Hepatocyte (in vitro differentiated cells): ENCODE data around the gene SART1. TPM values are rescaled to one million over a fixed set of nuclear protein-coding genes. Genes with fewer than 3 reads are reported as not detected.

Experiments
- DNase-seq: peaks from one replicate; pipeline ENCODE4 v3.0.0-alpha.2; 2016; ENCODE audit warnings: low spot score
- H2AFZ ChIP-seq: fragments of 200-600 bp; sonication (generic); 2 replicates; pipeline ENCODE4 v1.6.0; 2016; ENCODE audit warnings: antibody characterized with exemption, mild to moderate bottlenecking
- H3K27ac ChIP-seq: fragments of 200-600 bp; sonication (generic); 2 replicates; pipeline ENCODE4 v1.5.1; 2016; ENCODE audit warnings: mild to moderate bottlenecking
- H3K27me3 ChIP-seq: fragments of 200-600 bp; sonication (generic); 2 replicates; pipeline ENCODE4 v1.6.1; 2016
- H3K36me3 ChIP-seq: fragments of 200-600 bp; sonication (generic); replicated peaks from 2 replicates; pipeline ENCODE4 v1.5.1; 2016; ENCODE audit warnings: low read depth; ENCODE audit not compliant: insufficient read depth
- H3K4me1 ChIP-seq: fragments of 200-600 bp; sonication (generic); 2 replicates; pipeline ENCODE4 v1.5.1; 2016; ENCODE audit warnings: mild to moderate bottlenecking, moderate library complexity; ENCODE audit not compliant: insufficient read depth
- H3K4me2 ChIP-seq: fragments of 200-600 bp; sonication (generic); 2 replicates; pipeline ENCODE4 v1.6.0; 2016
- H3K4me3 ChIP-seq: fragments of 200-600 bp; sonication (generic); 2 replicates; pipeline ENCODE4 v1.5.1; 2016; ENCODE audit warnings: mild to moderate bottlenecking
- H3K79me2 ChIP-seq: fragments of 200-600 bp; sonication (generic); 2 replicates; pipeline ENCODE4 v1.6.0; 2017; ENCODE audit warnings: mild to moderate bottlenecking
- H3K9me2 ChIP-seq: fragments of 200-600 bp; sonication (generic); replicated peaks from 2 replicates; pipeline ENCODE4 v1.6.0; 2017; ENCODE audit warnings: mild to moderate bottlenecking; ENCODE audit not compliant: insufficient read depth
- H3K9me3 ChIP-seq: fragments of 200-600 bp; sonication (generic); 2 replicates; pipeline ENCODE4 v1.5.1; 2016; ENCODE audit warnings: low read depth, mild to moderate bottlenecking
- H4K20me1 ChIP-seq: fragments of 200-600 bp; sonication (generic); 2 replicates; pipeline ENCODE4 v1.6.0; 2016; ENCODE audit warnings: mild to moderate bottlenecking; ENCODE audit not compliant: insufficient read depth, poor library complexity, severe bottlenecking
- EZH2 ChIP-seq: fragments of 200-600 bp; sonication (generic); IDR thresholded peaks from 2 replicates; pipeline ENCODE4 v1.6.1; 2016; ENCODE audit warnings: antibody characterized with exemption, mild to moderate bottlenecking, borderline replicate concordance
- EZH2phosphoT487 ChIP-seq: fragments of 200-600 bp; sonication (generic); IDR thresholded peaks from one replicate; pipeline ENCODE4 v1.6.1; 2018; ENCODE audit warnings: antibody characterized with exemption, mild to moderate bottlenecking, low read depth, moderate library complexity; ENCODE audit not compliant: unreplicated experiment, severe bottlenecking
- WGBS: methylation state at CpG from one replicate; pipeline ENCODE4 v1.1.6; 2016; ENCODE audit warnings: low lambda C conversion rate; ENCODE audit errors: missing lambda C conversion rate; 5-methylcytosine and 5-hydroxymethylcytosine counted together
- polyA plus RNA-seq: library from polyadenylated mRNA; unstranded; fragments of >200 nt; fragmentation: Nextera tagmentation; extraction: Ambion mirVana; gene quantifications from 2 replicates; pipeline ENCODE4 v1.2.1, GENCODE V29; 2016
- total RNA-seq: library from RNA; depleted of rRNA; stranded (reverse); fragments of >200 nt; gene quantifications from 2 replicates; pipeline ENCODE4 v1.2.3, GENCODE V29; 2014
- TF ChIP-seq, protein P1 (sequence below): fragments of 200-600 bp; sonication (generic); IDR thresholded peaks from 2 replicates; pipeline ENCODE4 v1.5.1; 2016; ENCODE audit warnings: antibody characterized with exemption, mild to moderate bottlenecking; ENCODE audit not compliant: poor library complexity

Gene SART1
- total and polyA plus RNA-seq, 2 experiments from 2014 or later: 32.5 to 34.1 TPM

GRCh38 chr11:65981972-65982823 lies 20.7 kb downstream of the SART1 start:
- no peak overlapping the region for H3K4me3 ChIP-seq
- 85% methylated on average over 15 of the region's 16 CpGs for WGBS
- H3K79me2 ChIP-seq: no peaks in the 10 kb centered on the region
- H3K27ac ChIP-seq: no peak overlapping the region
- no peak overlapping the region for H2AFZ ChIP-seq
- no peak for TF ChIP-seq EZH2
- no peak for TF ChIP-seq EZH2phosphoT487
- TF ChIP-seq, protein P1, sequence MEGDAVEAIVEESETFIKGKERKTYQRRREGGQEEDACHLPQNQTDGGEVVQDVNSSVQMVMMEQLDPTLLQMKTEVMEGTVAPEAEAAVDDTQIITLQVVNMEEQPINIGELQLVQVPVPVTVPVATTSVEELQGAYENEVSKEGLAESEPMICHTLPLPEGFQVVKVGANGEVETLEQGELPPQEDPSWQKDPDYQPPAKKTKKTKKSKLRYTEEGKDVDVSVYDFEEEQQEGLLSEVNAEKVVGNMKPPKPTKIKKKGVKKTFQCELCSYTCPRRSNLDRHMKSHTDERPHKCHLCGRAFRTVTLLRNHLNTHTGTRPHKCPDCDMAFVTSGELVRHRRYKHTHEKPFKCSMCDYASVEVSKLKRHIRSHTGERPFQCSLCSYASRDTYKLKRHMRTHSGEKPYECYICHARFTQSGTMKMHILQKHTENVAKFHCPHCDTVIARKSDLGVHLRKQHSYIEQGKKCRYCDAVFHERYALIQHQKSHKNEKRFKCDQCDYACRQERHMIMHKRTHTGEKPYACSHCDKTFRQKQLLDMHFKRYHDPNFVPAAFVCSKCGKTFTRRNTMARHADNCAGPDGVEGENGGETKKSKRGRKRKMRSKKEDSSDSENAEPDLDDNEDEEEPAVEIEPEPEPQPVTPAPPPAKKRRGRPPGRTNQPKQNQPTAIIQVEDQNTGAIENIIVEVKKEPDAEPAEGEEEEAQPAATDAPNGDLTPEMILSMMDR: no peak
- H3K4me1 ChIP-seq: no peaks in the 10 kb centered on the region
- DNase-seq: no peak
- no peaks in the 10 kb centered on the region for H3K36me3 ChIP-seq
- no peaks in the 10 kb centered on the region for H4K20me1 ChIP-seq
- H3K9me3 ChIP-seq: no peaks in the 10 kb centered on the region
- no peak overlapping the region for H3K4me2 ChIP-seq
- H3K9me2 ChIP-seq: no peaks in the 10 kb centered on the region
- no peaks in the 10 kb centered on the region for H3K27me3 ChIP-seq

DNA sequence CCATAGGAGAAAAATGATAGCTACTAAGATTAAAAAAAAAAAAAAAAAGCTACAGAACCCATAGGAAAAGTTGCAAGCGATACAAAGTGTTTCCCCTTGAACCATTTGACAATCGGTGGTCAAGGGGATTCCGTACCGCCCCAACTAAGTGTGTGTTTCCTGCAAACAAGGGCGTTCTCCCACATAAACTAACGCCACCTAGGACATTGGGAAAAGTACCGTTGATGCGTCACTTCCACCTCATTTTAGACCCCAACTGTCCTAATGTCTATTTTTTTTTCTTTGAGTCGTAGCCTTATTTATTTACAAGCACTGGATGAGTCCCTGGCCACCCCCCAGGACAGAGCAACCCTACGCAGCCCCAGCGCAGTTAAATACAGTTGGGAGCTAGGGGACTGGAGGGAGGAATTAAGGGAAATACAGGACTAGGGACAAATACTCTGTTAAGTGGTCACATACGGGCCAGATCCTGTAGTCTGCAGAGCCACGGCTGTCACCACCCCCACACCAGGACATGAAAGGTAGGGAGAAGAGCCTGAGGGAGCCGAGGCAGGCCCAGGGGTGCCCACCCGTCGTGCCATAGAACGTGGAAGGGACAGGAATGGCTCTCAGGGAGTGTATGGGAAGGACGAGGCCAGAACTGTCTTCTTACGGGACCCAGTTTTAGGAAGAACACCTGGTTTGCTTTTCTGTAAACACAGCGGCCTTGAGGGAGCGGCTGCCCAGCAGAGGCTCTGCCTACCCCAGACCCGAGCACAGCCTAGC lies 21.5 kb downstream of the SART1 start:
- no peaks in the 10 kb centered on the region for H3K4me1 ChIP-seq
- no peak overlapping the region for H3K27ac ChIP-seq
- H4K20me1 ChIP-seq: no peaks in the 10 kb centered on the region
- TF ChIP-seq, protein P1: no peak
- no peak for TF ChIP-seq EZH2
- TF ChIP-seq EZH2phosphoT487: no peak
- no peak overlapping the region for H2AFZ ChIP-seq
- H3K79me2 ChIP-seq: no peaks in the 10 kb centered on the region
- no peak overlapping the region for H3K4me3 ChIP-seq
- no peaks in the 10 kb centered on the region for H3K27me3 ChIP-seq
- no peaks in the 10 kb centered on the region for H3K9me2 ChIP-seq
- no peak overlapping the region for H3K4me2 ChIP-seq
- no peaks in the 10 kb centered on the region for H3K36me3 ChIP-seq
- 85% methylated on average over 22 of the region's 22 CpGs for WGBS
- no peaks in the 10 kb centered on the region for H3K9me3 ChIP-seq
- DNase-seq: no peak

DNA sequence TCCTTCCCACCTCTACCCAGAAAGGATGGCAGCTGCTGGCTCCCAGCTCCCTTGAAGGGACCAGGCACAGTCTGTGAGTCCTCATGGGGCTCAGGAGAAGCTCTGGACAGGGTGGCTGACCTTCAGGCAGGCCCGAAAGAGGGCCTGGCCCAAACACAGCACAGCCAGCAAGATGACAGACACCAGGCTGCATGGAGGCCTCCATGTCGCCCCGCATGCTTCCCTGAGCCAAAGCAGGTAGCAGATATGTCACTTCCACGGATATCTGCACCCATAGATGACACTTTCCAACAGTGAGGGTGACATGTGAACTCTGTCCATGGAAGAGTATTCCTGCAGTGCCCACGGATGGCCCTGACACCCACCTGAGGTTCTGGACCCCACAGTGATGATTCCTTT lies 22.1 kb downstream of the SART1 start:
- Histone ChIP-seq H3K27me3 (no peaks in the 10 kb centered on the region), H3K36me3 (no peaks in the 10 kb centered on the region), H3K4me1 (no peaks in the 10 kb centered on the region), H3K4me2 (no peak overlapping the region), H3K9me3 (no peaks in the 10 kb centered on the region), H3K27ac (no peak overlapping the region), H2AFZ (no peak overlapping the region), H3K4me3 (no peak overlapping the region), H4K20me1 (no peaks in the 10 kb centered on the region), H3K79me2 (no peaks in the 10 kb centered on the region), H3K9me2 (no peaks in the 10 kb centered on the region)
- no peak for DNase-seq
- TF ChIP-seq EZH2phosphoT487: no peak
- TF ChIP-seq EZH2: no peak
- TF ChIP-seq, protein P1: no peak
- 88% methylated on average over 5 of the region's 5 CpGs for WGBS
